Activated CD4-positive, alpha-beta T cell treated with anti-CD3 and anti-CD28 coated beads, Interleukin-2, amount 50 U/mL, for 4 hours (primary cell): Measurements from ENCODE around the gene SIAH2.

Experiments
- DNase-seq, 2 experiments: peaks; one replicate each; pipeline ENCODE4 v3.0.0-alpha.2; 2020

SIAH2 gene

GRCh38 chr3:150747886-150748683 is 14.9 kb downstream of the SIAH2 start:
- DNase-seq, result no peak

GRCh38 chr3:150746791-150747590 is 16.0 kb downstream of the SIAH2 start:
- no peak for DNase-seq

- no peak for DNase-seq
These were observed 17.1 kb downstream of the SIAH2 start for GRCh38 chr3:150745832-150746231.

- DNase-seq, result no peak
These were observed 18.1 kb downstream of the SIAH2 start for GRCh38 chr3:150744919-150745211.

- no peak for DNase-seq
These were observed 18.7 kb downstream of the SIAH2 start for GRCh38 chr3:150744041-150744918.

GRCh38 chr3:150743508-150743907 is 19.5 kb downstream of the SIAH2 start:
- DNase-seq, result no peak

- no peak for DNase-seq
These were observed 20.3 kb downstream of the SIAH2 start for GRCh38 chr3:150742679-150743078.

- DNase-seq, result no peak
These were observed 20.8 kb downstream of the SIAH2 start for GRCh38 chr3:150742141-150742523.

GRCh38 chr3:150741497-150742140 is 21.4 kb downstream of the SIAH2 start:
- no peak for DNase-seq

- DNase-seq, result no peak
These were observed 22.1 kb downstream of the SIAH2 start for GRCh38 chr3:150740733-150741496.

GRCh38 chr3:150739877-150740645 is 22.9 kb downstream of the SIAH2 start:
- DNase-seq, result no peak

GRCh38 chr3:150739200-150739863 is 23.6 kb downstream of the SIAH2 start:
- DNase-seq, result no peak

GRCh38 chr3:150738688-150739087 is 24.3 kb downstream of the SIAH2 start:
- DNase-seq, result no peak

- peak in 1 of 2 experiments; percentile 26 for DNase-seq
These were observed 24.9 kb downstream of the SIAH2 start for GRCh38 chr3:150737874-150738679.

GRCh38 chr3:150736903-150737832 is 25.8 kb downstream of the SIAH2 start:
- no peak for DNase-seq

GRCh38 chr3:150736316-150736719 is 26.7 kb downstream of the SIAH2 start:
- DNase-seq, result no peak

GRCh38 chr3:150734795-150735119 is 28.2 kb downstream of the SIAH2 start:
- DNase-seq, result no peak

- no peak for DNase-seq
These were observed 28.8 kb downstream of the SIAH2 start for GRCh38 chr3:150733936-150734794.
